ENCODE data around the gene WFDC2.

The WFDC2 gene

DNA sequence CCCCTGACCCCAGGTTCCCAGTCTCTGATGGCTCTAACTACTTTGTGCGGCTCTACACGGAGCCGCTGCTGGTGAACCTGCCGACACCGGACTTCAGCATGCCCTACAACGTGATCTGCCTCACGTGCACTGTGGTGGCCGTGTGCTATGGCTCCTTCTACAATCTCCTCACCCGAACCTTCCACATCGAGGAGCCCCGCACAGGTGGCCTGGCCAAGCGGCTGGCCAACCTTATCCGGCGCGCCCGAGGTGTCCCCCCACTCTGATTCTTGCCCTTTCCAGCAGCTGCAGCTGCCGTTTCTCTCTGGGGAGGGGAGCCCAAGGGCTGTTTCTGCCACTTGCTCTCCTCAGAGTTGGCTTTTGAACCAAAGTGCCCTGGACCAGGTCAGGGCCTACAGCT, 44.0 kb upstream of the WFDC2 start:
- Histone ChIP-seq H3K9me2 (replicated peaks; ENCODE audit: insufficient read depth, low read length) (no peaks in the 10 kb centered on the region), H3K79me2 (ENCODE audit: low read length) (no peaks in the 10 kb centered on the region), H3K36me3 (replicated peaks; ENCODE audit: insufficient read depth, low read length) (0 out of 2 replicates have a peak, but pooled peaks cover 6% of the 10 kb centered on the region), H3K9me3 (replicated peaks; ENCODE audit: insufficient read depth, low read length) (no peaks in the 10 kb centered on the region), H2AFZ (ENCODE audit: low read length) (no peak overlapping the region), H3K4me3 (ENCODE audit: low read length) (no peak overlapping the region), H3K4me1 (ENCODE audit: low read length) (no peaks in the 10 kb centered on the region), H3K27ac (ENCODE audit: low read length) (no peak overlapping the region), H3F3A (ENCODE audit: insufficient read depth, low read length) (no peaks in the 10 kb centered on the region), H3K27me3 (replicated peaks; ENCODE audit: insufficient read depth, low read length) (no peaks in the 10 kb centered on the region), H4K20me1 (ENCODE audit: insufficient read depth, low read length) (no peaks in the 10 kb centered on the region), H3K4me2 (ENCODE audit: low read depth, low read length) (no peak overlapping the region), H3K9ac (ENCODE audit: low read length) (no peak overlapping the region)
- TF ChIP-seq CTCF (IDR thresholded peaks at IDR 0.05; ENCODE audit: low read length) (no peak), EZH2phosphoT487 (IDR thresholded peaks at IDR 0.05; ENCODE audit: low read length) (no peak), EZH2 (optimal IDR thresholded peaks at IDR 0.05; ENCODE audit: low read depth, low read length) (no peak)
- no peak for DNase-seq

GRCh38 chr20:45426320-45427016, 43.1 kb upstream of the WFDC2 start:
- H3K27ac ChIP-seq (ENCODE audit: low read length): no peak overlapping the region
- no peak overlapping the region for H2AFZ ChIP-seq (ENCODE audit: low read length)
- H3F3A ChIP-seq (ENCODE audit: insufficient read depth, low read length): 0 out of 2 replicates have a peak, but pooled peaks cover 2% of the 10 kb centered on the region

DNA sequence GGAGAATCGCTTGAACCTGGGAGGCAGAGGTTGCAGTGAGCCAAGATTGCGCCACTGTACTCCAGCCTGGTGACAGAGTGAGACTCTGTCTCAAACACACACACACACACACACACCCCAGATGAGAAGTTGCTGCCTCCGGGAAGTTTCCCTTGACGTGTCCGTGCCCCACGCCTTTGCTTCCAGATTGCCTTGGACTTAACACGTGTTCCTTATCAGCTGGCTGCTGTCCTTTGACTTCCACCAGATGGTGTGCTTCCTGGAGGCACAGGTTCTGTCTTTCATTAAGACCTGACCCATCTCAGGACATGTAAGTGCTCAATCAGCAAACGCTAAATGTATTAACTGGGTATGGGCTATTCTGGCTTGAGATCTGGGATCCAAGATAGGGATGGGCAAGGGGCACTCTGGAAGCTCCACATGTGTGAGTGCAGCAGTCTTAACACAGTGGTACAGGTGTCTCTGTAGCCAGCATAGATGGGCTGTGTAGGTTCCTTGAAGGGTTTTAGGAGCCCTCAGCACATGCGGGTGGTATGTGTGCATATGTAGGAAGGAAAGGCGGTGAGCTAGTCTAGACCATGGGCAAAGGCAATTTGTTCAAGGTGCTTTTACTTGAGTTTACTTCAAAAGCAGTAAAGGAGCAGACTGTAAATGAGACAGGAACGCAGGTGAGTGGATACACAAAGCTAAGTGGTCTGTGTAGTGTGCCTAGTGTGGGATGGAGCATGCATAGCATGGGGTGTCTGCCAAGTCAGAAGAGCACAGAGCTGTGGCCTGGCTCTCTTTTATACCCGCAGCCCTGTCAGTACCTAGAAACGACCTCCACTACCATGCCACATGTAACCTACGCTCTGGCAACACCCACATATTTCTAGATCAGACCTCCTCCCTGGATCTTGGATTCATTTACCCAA, 42.1 kb upstream of the WFDC2 start:
- no peak overlapping the region for H3K4me2 ChIP-seq (ENCODE audit: low read depth, low read length)
- no peaks in the 10 kb centered on the region for H3K79me2 ChIP-seq (ENCODE audit: low read length)
- no peaks in the 10 kb centered on the region for H3K9me2 ChIP-seq (replicated peaks; ENCODE audit: insufficient read depth, low read length)
- no peaks in the 10 kb centered on the region for H3K36me3 ChIP-seq (replicated peaks; ENCODE audit: insufficient read depth, low read length)
- H3K4me3 ChIP-seq (ENCODE audit: low read length): no peak overlapping the region
- H3F3A ChIP-seq (ENCODE audit: insufficient read depth, low read length): peaks cover 11% of the 10 kb centered on the region
- H3K9ac ChIP-seq (ENCODE audit: low read length): no peak overlapping the region
- no peak for DNase-seq
- H2AFZ ChIP-seq (ENCODE audit: low read length): no peak overlapping the region
- TF ChIP-seq EZH2 (optimal IDR thresholded peaks at IDR 0.05; ENCODE audit: low read depth, low read length): no peak
- no peak for TF ChIP-seq EZH2phosphoT487 (IDR thresholded peaks at IDR 0.05; ENCODE audit: low read length)
- TF ChIP-seq CTCF (IDR thresholded peaks at IDR 0.05; ENCODE audit: low read length): no peak
- no peak overlapping the region for H3K27ac ChIP-seq (ENCODE audit: low read length)
- no peaks in the 10 kb centered on the region for H3K9me3 ChIP-seq (replicated peaks; ENCODE audit: insufficient read depth, low read length)
- H3K4me1 ChIP-seq (ENCODE audit: low read length): peaks cover 12% of the 10 kb centered on the region
- H3K27me3 ChIP-seq (replicated peaks; ENCODE audit: insufficient read depth, low read length): no peaks in the 10 kb centered on the region
- H4K20me1 ChIP-seq (ENCODE audit: insufficient read depth, low read length): no peaks in the 10 kb centered on the region

More at GRCh38 chr20:45426320-45427016, 43.1 kb upstream of the WFDC2 start:
- peaks cover 2% of the 10 kb centered on the region for H3K4me1 ChIP-seq (ENCODE audit: low read length)
- H3K4me3 ChIP-seq (ENCODE audit: low read length): no peak overlapping the region
- H3K9me2 ChIP-seq (replicated peaks; ENCODE audit: insufficient read depth, low read length): no peaks in the 10 kb centered on the region
- no peaks in the 10 kb centered on the region for H4K20me1 ChIP-seq (ENCODE audit: insufficient read depth, low read length)
- H3K27me3 ChIP-seq (replicated peaks; ENCODE audit: insufficient read depth, low read length): no peaks in the 10 kb centered on the region
- no peaks in the 10 kb centered on the region for H3K36me3 ChIP-seq (replicated peaks; ENCODE audit: insufficient read depth, low read length)
- H3K79me2 ChIP-seq (ENCODE audit: low read length): no peaks in the 10 kb centered on the region
- H3K9me3 ChIP-seq (replicated peaks; ENCODE audit: insufficient read depth, low read length): no peaks in the 10 kb centered on the region
- DNase-seq: no peak
- TF ChIP-seq EZH2 (optimal IDR thresholded peaks at IDR 0.05; ENCODE audit: low read depth, low read length) (no peak), EZH2phosphoT487 (IDR thresholded peaks at IDR 0.05; ENCODE audit: low read length) (no peak), CTCF (IDR thresholded peaks at IDR 0.05; ENCODE audit: low read length) (no peak)
- no peak overlapping the region for H3K9ac ChIP-seq (ENCODE audit: low read length)
- no peak overlapping the region for H3K4me2 ChIP-seq (ENCODE audit: low read depth, low read length)

Data from MM.1S (cell line).